Stimulated activated memory B cell treated with anti-CD40 and anti-IgM and Interleukin-4, amounts not matched to agents 10 μg/mL and 1 μg/mL and 100 μg/mL, for 72 hours (primary cell): ENCODE measurements around the gene BRPF1.

Source experiments
- ATAC-seq: fragments of 150-1000 bp; cut with Tn5 transposase; 2 replicates; pipeline ENCODE4 v1.10.0; 2021
- H3K27ac Mint-ChIP-seq: one replicate; pipeline ENCODE4 v1.8.0; 2022; ENCODE audit warnings: mild to moderate bottlenecking, mixed read lengths
- H3K27me3 Mint-ChIP-seq: one replicate; pipeline ENCODE4 v1.8.0; 2022; ENCODE audit warnings: mixed read lengths
- H3K36me3 Mint-ChIP-seq: one replicate; pipeline ENCODE4 v1.8.0; 2022; ENCODE audit warnings: mixed read lengths
- H3K4me1 Mint-ChIP-seq: one replicate; pipeline ENCODE4 v1.8.0; 2022; ENCODE audit warnings: mixed read lengths
- H3K4me3 Mint-ChIP-seq: one replicate; pipeline ENCODE4 v1.8.0; 2022; ENCODE audit warnings: mild to moderate bottlenecking, moderate library complexity, mixed read lengths
- H3K9me3 Mint-ChIP-seq: one replicate; pipeline ENCODE4 v1.8.0; 2022; ENCODE audit warnings: mixed read lengths

The BRPF1 gene

DNA sequence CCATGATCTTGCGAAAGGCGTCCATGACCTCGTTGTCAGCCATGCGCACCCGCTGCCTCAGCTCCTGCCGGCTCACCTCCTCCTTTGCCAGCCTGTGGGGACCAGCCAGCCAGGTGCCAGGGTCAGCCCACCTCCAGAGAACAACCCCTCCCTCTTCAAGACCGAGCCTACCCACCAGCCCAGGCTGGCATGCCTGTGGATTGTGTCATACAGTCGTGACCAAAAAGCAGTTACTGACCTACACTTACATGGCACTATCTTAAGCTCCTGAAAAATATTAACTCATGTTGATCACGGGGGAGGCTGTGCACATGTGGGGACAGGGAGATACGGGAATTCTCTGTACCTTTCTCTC, 48.9 kb downstream of the BRPF1 start:
- H3K4me3 Mint-ChIP-seq: peak overlapping the region; percentile 55
- peak overlapping the region; percentile 97 for H3K27ac Mint-ChIP-seq
- peak; percentile 1 for ATAC-seq
- peaks cover 63% of the 10 kb centered on the region for H3K4me1 Mint-ChIP-seq
- H3K36me3 Mint-ChIP-seq: peaks cover 35% of the 10 kb centered on the region
- no peaks in the 10 kb centered on the region for H3K9me3 Mint-ChIP-seq
- no peaks in the 10 kb centered on the region for H3K27me3 Mint-ChIP-seq

DNA sequence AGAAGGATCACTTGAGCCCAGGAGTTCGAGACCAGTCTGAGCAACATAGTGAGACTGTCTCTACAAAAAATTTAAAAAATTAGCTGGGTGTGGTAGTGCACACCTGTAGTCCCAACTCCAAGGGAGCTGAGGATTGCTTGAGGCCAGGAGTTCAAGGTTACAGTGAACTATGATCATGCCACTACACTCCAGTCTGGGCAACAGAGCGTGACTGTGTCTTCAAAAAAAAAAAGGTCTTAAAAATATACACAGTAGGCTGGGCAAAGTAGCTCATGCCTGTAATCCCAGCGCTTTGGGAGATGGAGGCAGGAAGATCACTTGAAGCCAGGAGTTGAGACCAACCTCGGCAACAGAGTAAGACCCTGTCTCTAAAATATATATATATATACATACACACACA, 49.4 kb downstream of the BRPF1 start:
- Mint-ChIP-seq H3K4me3 (peak overlapping the region; percentile 55), H3K4me1 (peaks cover 63% of the 10 kb centered on the region), H3K27ac (peak overlapping the region; percentile 97)

DNA sequence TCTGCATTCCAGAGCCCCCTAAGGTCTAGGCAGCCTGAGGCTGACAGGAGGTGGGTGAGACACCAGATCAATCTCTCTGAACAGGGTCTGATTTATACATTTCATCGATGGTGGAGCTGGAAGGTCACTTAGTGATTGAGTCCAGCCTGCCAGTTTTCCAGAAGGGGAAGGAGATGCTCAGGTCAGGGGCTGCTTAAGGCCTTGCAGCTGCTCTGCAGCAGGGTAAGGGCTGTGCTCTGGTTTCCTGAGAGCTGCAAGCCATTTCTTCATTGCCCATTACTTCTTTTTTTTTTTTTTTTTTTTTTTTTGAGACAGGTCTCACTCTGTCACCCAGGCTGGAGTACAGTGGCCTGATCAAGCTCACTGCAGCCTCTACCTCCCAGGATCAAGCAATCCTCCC, 50.0 kb downstream of the BRPF1 start:
- no peak overlapping the region for H3K4me3 Mint-ChIP-seq
- H3K36me3 Mint-ChIP-seq: peaks cover 46% of the 10 kb centered on the region
- no peaks in the 10 kb centered on the region for H3K27me3 Mint-ChIP-seq
- peaks cover 62% of the 10 kb centered on the region for H3K4me1 Mint-ChIP-seq
- H3K9me3 Mint-ChIP-seq: no peaks in the 10 kb centered on the region
- peak overlapping the region; percentile 97 for H3K27ac Mint-ChIP-seq
- no peak for ATAC-seq

More for the DNA sequence above, 49.4 kb downstream of the BRPF1 start:
- ATAC-seq: no peak
- H3K9me3 Mint-ChIP-seq: no peaks in the 10 kb centered on the region
- H3K27me3 Mint-ChIP-seq: no peaks in the 10 kb centered on the region
- peaks cover 40% of the 10 kb centered on the region for H3K36me3 Mint-ChIP-seq

DNA sequence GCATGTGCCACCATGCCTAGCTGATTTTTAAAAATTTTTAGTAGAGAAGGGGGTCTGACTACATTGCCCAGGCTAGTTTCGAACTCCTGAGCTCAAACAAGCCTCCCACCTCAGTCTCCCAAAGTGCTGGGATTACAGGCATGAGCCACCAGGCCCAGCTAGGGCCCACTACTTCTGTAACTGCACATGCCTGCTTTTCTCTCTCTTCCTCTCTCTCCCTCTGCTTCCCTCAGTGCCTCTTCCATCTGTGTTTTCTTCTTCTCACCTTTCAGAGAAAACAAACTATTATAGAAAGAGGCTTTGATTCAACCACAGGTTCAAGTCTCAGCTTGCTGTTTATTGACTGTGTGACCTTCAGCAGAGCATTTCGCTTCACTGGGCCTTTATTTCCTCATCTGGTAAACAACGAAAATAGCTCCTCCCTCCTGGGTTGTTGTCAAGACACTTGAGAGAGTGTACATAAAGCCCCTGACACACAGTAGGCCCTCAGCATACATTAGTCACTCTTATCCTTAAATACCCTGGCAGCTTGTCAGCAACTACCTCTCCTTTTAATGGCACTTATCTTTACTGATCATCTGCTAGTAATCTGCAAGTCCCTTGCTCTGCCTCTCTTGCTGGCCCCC, 50.6 kb downstream of the BRPF1 start:
- Mint-ChIP-seq H3K4me3 (peak overlapping the region; percentile 26), H3K4me1 (peaks cover 58% of the 10 kb centered on the region), H3K9me3 (no peaks in the 10 kb centered on the region), H3K27ac (peak overlapping the region; percentile 97), H3K36me3 (peaks cover 51% of the 10 kb centered on the region), H3K27me3 (no peaks in the 10 kb centered on the region)
- ATAC-seq: no peak

DNA sequence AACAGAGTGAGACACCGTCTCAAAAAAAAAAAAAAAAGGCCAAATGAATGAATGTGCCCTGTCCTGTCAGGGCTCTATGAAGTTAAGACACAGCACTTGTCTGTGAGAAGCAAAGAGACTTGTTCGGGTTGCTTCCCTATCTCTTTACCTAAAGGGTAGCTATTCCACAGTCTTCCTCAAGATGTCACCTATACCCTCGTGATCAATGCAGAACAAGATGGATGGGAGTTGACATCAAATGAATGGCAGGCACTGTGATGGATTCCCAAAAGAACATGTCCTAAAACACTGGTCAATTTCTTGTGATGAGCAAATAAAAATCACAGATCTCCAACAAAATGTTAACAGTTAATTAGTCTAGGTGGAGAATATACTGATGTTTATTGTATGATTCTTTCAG, 51.2 kb downstream of the BRPF1 start:
- H3K9me3 Mint-ChIP-seq: no peaks in the 10 kb centered on the region
- H3K4me3 Mint-ChIP-seq: no peak overlapping the region
- ATAC-seq: no peak
- H3K27ac Mint-ChIP-seq: peak overlapping the region; percentile 97
- H3K36me3 Mint-ChIP-seq: peaks cover 58% of the 10 kb centered on the region
- peaks cover 58% of the 10 kb centered on the region for H3K4me1 Mint-ChIP-seq
- H3K27me3 Mint-ChIP-seq: no peaks in the 10 kb centered on the region

DNA sequence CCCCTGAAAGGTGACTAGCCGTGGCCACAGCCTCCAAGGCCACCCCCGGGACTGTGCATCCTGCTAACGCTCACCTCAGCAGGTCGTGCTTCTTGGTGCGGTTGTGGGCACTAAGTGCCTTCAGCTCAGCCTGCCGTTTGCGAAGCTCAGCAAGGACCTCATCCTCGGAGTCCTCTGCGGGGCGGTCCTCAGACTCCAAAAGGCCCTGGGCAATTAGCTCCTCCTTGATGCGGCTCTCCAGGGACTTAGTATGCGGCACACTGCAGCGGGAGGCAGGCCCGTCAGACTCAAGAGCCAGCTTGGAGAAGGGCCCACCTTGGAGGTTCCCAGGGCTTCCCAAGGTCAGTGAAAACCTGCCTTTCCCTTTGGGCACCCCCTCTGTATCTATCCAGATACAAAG, 52.4 kb downstream of the BRPF1 start:
- no peaks in the 10 kb centered on the region for H3K9me3 Mint-ChIP-seq
- H3K27me3 Mint-ChIP-seq: no peaks in the 10 kb centered on the region
- H3K4me1 Mint-ChIP-seq: peaks cover 49% of the 10 kb centered on the region
- H3K4me3 Mint-ChIP-seq: no peak overlapping the region
- peaks cover 68% of the 10 kb centered on the region for H3K36me3 Mint-ChIP-seq
- H3K27ac Mint-ChIP-seq: no peak overlapping the region
- no peak for ATAC-seq

DNA sequence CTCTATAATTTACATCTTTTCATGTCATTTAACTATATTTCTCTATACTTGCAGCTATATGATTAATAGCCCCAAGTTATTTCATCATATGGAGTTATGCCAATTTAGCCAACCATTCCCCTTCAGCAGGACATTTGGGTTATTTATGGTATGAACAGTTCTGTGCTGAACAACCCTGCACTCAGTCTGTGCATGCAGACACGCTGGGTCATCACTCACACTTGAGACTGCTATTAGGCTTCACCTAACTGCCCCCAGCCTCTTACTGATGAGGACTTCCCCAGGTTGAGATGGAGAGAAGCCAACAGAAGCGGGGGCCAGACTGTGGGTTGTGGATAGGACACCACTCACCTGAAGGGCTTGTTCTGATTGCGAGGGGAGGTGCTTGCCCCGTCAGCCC, 53.4 kb downstream of the BRPF1 start:
- H3K4me1 Mint-ChIP-seq: peaks cover 42% of the 10 kb centered on the region
- no peak overlapping the region for H3K27ac Mint-ChIP-seq
- H3K27me3 Mint-ChIP-seq: no peaks in the 10 kb centered on the region
- no peak for ATAC-seq
- peaks cover 78% of the 10 kb centered on the region for H3K36me3 Mint-ChIP-seq
- no peak overlapping the region for H3K4me3 Mint-ChIP-seq
- no peaks in the 10 kb centered on the region for H3K9me3 Mint-ChIP-seq

DNA sequence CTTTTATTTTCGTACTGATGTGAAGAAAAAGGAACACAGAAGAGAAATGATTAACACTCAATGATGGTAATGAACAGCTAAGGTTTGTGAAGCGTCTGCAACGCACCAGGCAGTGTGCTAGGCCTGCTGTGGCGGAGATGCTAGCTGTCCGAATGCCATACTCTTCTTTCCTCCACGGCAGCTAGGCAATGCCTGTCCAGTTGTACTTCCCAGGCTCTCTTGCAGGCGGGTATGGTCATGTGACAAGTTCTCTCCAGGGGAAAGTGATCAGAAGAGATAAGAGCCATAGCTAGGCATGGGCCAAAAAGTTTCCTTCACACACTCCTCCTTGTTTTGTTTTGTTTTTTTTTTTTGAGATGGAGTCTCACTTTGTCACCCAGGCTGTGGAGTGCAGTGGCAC, 54.1 kb downstream of the BRPF1 start:
- H3K36me3 Mint-ChIP-seq: peaks cover 81% of the 10 kb centered on the region
- no peaks in the 10 kb centered on the region for H3K27me3 Mint-ChIP-seq
- ATAC-seq: no peak
- H3K27ac Mint-ChIP-seq: no peak overlapping the region
- H3K9me3 Mint-ChIP-seq: no peaks in the 10 kb centered on the region
- H3K4me1 Mint-ChIP-seq: peaks cover 42% of the 10 kb centered on the region
- no peak overlapping the region for H3K4me3 Mint-ChIP-seq

DNA sequence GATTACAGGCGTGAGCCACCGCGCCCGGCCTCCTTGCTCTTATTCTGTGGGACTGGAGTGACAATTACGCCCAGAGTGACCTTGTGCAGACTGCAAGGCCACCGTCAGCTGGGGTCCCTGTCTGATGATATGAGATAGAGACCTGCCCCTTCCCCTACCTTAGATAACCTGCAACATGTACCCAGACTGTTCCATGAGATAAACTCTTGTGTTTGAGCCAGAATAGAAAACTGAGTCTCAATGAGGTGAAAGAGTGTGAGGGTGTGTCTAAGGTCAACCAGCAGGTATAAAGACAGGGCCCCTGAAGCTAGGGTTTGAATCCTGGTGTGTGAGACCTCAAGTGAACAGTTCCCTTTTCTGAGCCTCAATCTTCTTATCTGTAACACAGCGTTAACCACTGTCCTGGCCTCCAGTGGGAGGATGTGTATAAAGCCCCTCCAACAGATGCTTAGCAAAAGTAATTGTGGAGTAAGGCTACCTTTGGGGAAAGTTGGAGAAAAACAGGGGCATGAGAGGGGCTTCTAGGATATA, 54.7 kb downstream of the BRPF1 start:
- no peak overlapping the region for H3K4me3 Mint-ChIP-seq
- no peaks in the 10 kb centered on the region for H3K9me3 Mint-ChIP-seq
- no peak overlapping the region for H3K27ac Mint-ChIP-seq
- peaks cover 41% of the 10 kb centered on the region for H3K4me1 Mint-ChIP-seq
- no peak for ATAC-seq
- peaks cover 79% of the 10 kb centered on the region for H3K36me3 Mint-ChIP-seq
- no peaks in the 10 kb centered on the region for H3K27me3 Mint-ChIP-seq

DNA sequence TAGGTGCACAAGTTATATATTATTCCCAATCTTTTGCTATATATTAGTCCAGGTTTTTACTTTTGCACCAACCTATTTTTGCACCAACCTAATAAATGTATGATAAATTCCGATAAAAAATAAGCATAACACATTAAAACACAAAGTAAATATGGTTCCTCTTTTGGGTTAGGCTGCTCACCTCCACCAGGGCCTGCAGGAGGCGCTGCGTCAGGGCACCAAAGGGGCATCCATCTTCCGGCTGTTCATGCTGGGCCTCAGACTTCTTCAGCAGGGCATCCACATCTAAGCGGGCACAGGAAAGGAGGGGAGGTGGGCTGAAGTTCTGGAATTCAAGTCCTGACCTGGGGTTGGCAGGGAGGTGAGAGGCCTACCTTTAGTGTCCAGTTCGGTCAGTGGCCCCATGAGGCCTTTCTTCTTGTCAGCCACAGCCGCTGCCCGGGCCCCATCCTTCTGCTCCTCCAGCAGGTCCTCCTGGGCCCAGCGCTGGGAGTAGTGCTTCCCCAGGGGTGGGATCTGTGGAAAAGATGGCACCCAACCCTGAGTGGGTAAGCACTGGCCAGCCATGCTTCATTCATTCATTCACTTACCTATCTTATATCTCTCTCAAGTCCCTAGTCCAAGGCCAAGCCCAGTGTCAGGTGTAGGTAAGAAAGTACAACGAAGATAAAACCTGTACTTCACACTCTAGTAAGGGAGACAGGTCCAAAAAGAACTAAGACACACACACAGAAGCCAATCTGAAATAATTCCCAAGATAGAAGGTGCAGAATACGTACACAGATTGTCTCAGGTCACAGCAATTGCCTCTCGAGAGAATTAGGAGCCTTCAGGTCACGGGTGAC, 55.5 kb downstream of the BRPF1 start:
- H3K27me3 Mint-ChIP-seq: no peaks in the 10 kb centered on the region
- no peaks in the 10 kb centered on the region for H3K9me3 Mint-ChIP-seq
- no peak overlapping the region for H3K4me3 Mint-ChIP-seq
- peaks cover 75% of the 10 kb centered on the region for H3K36me3 Mint-ChIP-seq
- no peak for ATAC-seq
- peaks cover 41% of the 10 kb centered on the region for H3K4me1 Mint-ChIP-seq
- H3K27ac Mint-ChIP-seq: peak overlapping the region; percentile 64

DNA sequence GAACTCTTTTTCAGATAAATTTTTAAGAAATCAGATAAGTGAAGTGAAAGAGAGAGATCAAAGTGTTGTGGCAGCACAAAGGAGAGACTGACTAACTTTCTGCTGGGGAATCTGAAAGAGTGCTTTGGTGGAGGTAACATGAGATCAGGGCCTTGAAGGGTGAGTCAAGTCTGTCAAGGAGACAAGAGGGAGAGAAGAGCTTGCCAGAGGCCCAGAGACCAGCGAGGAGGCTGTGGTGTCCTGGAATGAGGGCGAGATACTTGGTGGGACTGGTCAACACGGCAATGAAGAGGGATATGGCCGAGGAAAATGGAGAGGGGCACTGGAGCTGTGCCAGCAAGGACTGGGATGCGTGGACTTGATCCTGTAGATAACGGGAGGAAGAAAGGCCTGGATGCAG, 56.2 kb downstream of the BRPF1 start:
- H3K9me3 Mint-ChIP-seq: no peaks in the 10 kb centered on the region
- ATAC-seq: no peak
- H3K36me3 Mint-ChIP-seq: peaks cover 69% of the 10 kb centered on the region
- H3K4me1 Mint-ChIP-seq: peaks cover 35% of the 10 kb centered on the region
- no peak overlapping the region for H3K4me3 Mint-ChIP-seq
- peak overlapping the region; percentile 64 for H3K27ac Mint-ChIP-seq
- no peaks in the 10 kb centered on the region for H3K27me3 Mint-ChIP-seq

DNA sequence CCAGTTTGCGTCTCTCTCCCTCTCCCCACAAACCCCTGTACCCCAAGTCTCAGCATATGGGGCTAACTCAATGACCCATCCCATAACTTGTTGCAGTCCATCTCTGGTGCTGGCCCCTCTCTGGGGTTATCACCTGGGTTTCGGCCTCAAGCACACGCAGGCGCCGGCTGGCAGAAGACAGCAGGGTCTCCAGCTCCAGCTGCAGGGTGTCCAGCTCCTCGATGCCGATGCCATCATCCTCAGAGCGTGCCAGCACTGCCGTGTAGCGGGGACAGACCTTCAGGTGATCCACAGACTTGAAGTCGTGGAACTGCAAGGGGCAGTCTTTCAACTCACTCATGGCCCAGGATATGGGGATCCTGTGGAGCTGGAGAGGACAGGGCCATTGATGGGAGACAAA, 59.6 kb downstream of the BRPF1 start:
- no peaks in the 10 kb centered on the region for H3K9me3 Mint-ChIP-seq
- H3K36me3 Mint-ChIP-seq: peaks cover 69% of the 10 kb centered on the region
- H3K4me1 Mint-ChIP-seq: peaks cover 57% of the 10 kb centered on the region
- no peak overlapping the region for H3K27ac Mint-ChIP-seq
- H3K27me3 Mint-ChIP-seq: no peaks in the 10 kb centered on the region
- peak overlapping the region; percentile 30 for H3K4me3 Mint-ChIP-seq
- no peak for ATAC-seq

DNA sequence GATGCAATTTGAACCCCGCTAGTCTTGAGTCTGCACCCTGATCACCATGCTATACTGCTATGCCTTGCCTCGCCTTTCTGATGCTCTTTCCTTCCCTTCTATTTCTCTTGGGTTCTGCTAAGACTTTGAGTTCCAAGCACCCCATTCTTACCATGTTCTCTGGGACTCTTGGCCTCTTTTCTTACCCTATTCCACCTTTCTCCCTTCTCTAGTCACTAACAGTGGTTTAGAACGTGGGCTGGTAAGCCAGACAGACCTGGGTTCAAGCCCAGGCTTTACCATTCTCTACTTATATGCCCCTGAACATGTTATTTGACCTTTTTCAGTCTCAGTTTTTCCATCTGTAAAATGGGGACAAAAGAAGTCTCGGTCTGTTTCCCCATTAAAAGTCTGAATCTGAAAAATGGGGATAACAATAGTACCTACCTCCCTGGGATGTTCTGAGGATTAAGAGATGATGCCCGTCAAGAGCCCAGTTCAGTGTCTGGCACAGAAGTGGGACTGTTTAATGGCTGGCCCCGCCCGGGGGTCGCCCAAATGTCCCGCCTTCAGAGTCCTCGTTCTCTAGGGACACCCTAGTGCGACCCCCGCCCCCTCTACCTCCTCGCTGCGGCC, 60.4 kb downstream of the BRPF1 start:
- peaks cover 62% of the 10 kb centered on the region for H3K4me1 Mint-ChIP-seq
- no peaks in the 10 kb centered on the region for H3K9me3 Mint-ChIP-seq
- peaks cover 66% of the 10 kb centered on the region for H3K36me3 Mint-ChIP-seq
- no peak for ATAC-seq
- H3K27ac Mint-ChIP-seq: peak overlapping the region; percentile 100
- H3K4me3 Mint-ChIP-seq: peak overlapping the region; percentile 91
- H3K27me3 Mint-ChIP-seq: no peaks in the 10 kb centered on the region

DNA sequence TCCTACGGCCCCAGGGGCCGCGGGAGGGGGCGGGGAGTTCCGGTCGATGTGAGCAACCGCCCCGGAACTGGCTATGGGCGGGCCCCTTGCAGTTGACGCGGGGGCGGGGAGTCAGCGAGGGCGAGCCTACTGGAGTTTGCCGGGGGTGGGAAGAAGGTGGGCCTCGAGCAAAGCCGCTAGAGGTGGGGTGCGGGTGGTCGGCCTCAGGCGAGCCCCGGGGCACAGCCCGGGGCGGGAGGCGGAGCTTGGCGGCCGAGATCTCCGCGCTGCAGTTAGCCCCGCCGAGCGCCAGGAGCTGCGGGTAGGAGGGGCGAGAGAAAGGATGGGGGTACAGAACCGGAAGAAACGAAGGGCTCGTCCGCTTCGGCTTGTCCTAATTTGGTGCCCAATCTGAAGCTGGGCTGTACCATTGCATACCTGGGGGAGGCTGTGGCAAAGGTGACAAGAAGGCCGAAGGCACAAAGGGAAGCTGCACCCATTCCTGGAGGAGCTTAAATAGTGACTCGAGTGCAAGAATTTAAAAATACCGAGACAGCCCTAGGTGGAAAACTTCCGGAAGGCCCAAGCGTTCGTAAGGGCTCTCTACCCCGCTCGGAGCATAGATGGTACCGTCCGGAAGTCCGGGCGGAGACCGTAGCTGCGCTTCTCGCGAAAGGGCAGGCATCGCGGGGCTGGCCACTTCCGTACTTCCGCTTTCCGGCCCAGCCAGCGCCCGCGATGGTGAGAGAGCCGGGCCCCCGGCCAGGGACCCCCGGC, 61.0 kb downstream of the BRPF1 start, which contains the start of the genes ARPC4 and TADA3:
TSS of gene ARPC4 (plus strand) at position 678 of the 756 bp plus-strand sequence. CDS start at position 718, 40 bp downstream.
TSS of gene TADA3 (minus strand) at position 69 of the 756 bp plus-strand sequence. CDS start 1,007 bp downstream, outside the sequence.
- Mint-ChIP-seq H3K27me3 (no peaks in the 10 kb centered on the region), H3K27ac (peak within 1 kb of the TSS; percentile 100), H3K36me3 (peaks cover 65% of the 10 kb centered on the region), H3K4me3 (peak within 1 kb of the TSS; percentile 91), H3K4me1 (peaks cover 66% of the 10 kb centered on the region), H3K9me3 (no peaks in the 10 kb centered on the region)
- peak; percentile 90 for ATAC-seq
